T-helper 9 cell (primary cell): ENCODE measurements around the gene OR7C1.
"Not testable (repeated sequence)": the region's sequence is repeated elsewhere in the genome, so short reads cannot be mapped to it uniquely, and the experiment has no call there.

Experiments used
- DNase-seq: peaks from one replicate; pipeline ENCODE4 v3.0.0-alpha.2; 2020

OR7C1 gene

GRCh38 chr19:14783410-14783998 is 51.5 kb downstream of the OR7C1 start:
- DNase-seq, result not testable (repeated sequence)

DNA sequence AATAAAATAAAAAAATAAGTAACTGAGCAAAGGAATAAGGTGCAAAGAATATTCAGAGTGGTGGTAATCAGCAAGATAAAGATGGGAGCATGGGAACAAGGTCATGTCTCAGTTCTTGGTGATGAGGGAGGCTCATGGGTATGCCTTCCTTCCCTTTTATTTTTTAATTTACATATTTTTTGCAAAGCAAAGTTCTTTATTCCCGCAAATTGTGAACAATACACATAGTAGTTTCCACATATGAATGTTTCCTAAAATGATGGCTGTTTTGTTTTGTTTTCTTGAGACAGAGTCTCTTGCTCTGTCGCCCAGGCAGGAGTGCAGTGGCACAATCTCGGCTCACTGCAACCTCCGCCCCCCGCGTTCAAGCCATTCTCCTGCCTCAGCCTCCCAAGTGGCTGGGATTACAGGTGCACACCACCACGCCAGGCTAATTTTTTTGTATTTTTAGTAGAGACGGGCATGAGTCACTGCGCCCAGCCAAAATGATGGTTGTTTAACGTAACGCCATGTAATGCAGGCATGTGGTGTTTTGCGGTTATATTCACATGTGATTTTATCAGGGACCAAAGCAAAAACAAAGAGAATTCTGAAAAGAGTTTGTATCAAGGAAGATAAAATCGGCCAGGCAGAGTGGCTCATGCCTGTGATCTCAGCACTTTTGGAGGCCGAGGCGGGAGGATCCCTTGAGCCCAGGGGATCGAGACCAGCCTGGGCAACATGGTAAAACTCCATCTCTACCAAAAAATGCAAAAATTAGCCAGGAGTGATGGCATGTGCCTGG is 52.2 kb downstream of the OR7C1 start:
- no peak for DNase-seq

DNA sequence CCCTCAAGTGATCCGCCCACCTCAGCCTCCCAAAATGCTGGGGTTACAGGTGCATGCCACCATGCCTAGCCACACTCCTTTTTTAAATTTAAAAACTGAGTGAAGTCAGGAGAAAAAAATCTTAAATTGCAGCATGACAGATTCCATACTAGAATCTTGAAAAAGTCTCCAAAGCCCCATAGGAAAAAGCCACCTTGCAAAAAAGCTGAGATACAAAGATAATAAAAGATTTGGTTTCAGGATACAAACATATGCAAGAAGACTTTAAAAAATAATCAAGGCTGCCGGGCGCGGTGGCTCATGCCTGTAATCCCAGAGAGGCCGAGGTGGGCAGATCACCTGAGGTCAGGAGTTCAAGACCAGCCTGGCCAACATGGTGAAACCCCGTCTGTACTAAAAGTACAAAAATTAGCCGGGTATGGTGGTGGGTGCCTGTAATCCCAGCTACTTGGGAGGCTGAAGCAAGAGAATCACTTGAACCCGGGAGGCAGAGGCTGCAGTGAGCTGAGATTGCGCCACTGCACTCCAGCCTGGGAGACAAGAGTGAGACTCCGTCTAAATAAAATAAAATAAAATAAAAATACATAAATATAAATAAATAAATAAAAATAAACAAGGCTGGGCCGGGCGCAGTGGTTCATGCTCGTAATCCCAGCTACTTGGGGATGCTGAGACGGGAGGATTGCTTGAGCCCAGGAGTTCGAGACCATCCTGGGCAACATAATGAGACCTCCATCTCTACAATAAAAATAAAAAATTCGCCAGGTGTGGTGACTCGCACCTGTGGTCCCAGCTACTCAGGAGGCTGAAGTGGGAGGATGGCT is 53.1 kb downstream of the OR7C1 start:
- not testable (repeated sequence) for DNase-seq

- DNase-seq, result not testable (repeated sequence)
Measured at GRCh38 chr19:14780622-14781225, 54.3 kb downstream of the OR7C1 start.

- no peak for DNase-seq
Measured at GRCh38 chr19:14779151-14779550, 55.8 kb downstream of the OR7C1 start.

DNA sequence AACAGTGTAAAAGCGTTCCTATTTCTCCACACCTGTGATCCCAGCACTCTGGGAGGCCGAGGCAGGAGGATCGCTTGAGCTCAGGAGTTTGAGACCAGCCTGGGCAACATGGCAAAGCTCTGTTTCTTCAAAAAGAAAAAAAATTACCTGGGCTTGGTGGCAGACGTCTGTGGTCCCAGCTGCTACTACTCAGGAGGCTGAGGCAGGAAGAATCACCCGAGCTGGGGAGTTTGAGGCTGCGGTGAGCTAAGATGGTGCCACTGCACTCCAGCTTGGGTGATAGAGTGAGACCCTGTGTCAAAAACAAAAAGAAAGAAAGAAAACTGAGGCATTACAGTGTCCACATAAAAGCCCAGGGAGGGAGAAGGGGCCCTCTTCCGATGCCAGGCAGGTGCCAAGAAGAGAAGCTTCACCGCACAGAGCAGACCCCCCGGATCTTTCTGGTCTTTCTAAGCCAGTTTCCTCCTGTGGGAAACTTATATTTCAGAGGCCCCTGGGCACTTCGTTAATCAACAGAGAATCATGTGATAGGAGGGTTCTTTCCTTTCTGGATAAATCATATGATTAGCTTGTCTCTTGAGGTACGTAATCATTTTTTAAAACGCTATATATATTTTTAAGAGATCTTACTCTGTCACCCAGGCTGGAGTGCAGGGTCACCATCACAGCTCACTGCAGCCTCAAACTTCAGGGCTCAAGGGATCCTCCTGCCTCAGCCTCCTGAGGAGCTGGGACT is 56.7 kb downstream of the OR7C1 start, which contains the start of gene ADGRE2:
Gene ADGRE2, minus strand, starts transcription at position 451 of the 736 bp plus-strand sequence. CDS start 1,804 bp downstream, outside the sequence.
- not testable (repeated sequence) for DNase-seq

DNA sequence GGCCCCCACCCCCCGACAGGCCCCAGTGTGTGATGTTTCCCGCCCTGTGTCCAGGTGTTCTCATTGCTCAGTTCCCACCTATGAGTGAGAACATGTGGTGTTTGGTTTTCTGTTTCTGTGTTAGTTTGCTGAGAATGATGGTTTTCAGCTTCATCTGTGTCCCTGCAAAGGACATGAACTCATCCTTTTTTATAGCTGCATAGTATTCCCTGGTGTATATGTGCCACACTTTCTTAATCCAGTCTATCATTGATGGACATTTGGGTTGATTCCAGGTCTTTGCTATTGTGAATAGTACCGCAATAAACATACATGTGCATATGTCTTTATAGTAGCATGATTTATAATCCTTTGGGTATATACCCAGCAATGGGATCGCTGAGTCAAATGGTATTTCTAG is 57.3 kb downstream of the OR7C1 start:
- DNase-seq, result not testable (repeated sequence)

DNA sequence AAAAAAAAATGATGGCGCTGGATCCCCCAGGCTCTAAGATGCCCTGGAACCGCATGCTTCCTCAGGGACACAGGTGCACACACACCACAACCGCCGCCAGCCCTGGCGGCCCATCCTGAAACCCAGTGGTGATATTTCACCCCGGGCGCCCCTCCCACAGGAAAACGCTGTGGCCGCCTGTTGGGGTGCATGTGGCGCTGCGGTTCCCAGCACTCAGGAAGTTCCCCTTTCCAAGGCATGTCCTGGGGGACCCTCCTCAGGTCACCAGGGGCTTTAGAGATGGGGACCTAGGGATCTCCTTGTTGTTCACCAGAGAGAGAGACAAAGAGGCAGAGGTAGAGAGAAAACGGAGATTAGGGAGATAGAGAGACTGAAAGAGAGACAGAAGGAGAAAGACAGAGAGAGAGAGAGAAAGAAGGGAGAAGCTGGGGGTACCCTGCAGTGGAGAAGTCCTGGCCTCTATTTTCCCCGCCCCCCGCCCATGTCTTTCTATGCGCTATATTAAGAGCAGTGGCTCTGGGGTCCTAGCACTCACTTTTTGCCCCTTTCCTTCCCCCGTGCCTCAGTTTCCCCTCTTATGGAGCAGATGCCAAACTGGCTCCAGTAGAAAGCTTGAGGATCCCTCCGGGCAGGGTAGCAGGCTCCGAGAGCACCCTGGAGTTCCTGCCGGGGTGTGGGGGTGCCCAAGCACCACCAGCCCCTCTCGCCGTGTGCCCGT is 59.0 kb downstream of the OR7C1 start:
- no peak for DNase-seq

GRCh38 chr19:14775326-14775725 is 59.7 kb downstream of the OR7C1 start:
- DNase-seq, result not testable (repeated sequence)

DNA sequence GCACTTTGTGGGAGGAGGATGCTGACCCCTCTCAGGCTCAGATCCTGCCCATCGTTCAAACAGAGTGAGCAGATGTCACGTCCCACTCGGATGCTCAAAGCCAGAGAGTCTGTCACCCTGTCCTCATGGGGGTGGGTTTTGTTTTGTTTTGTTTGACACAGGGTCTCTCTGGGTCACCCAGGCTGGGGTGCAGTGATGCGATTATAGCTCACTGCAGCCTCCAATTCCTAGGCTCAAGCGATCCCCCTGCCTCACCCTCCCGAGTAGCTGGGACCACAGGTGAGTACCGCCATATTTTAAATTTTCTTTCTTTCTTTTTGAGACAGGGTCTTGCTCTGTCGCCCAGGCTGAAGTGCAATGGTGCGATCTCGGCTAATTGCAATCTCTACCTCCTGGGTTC is 60.6 kb downstream of the OR7C1 start:
- no peak for DNase-seq

GRCh38 chr19:14773722-14774121 is 61.3 kb downstream of the OR7C1 start:
- DNase-seq, result not testable (repeated sequence)

- DNase-seq, result no peak
Measured at GRCh38 chr19:14772995-14773394, 62.0 kb downstream of the OR7C1 start.

GRCh38 chr19:14772467-14772866 is 62.5 kb downstream of the OR7C1 start:
- DNase-seq, result no peak

GRCh38 chr19:14770944-14771839 is 63.8 kb downstream of the OR7C1 start:
- DNase-seq, result no peak

DNA sequence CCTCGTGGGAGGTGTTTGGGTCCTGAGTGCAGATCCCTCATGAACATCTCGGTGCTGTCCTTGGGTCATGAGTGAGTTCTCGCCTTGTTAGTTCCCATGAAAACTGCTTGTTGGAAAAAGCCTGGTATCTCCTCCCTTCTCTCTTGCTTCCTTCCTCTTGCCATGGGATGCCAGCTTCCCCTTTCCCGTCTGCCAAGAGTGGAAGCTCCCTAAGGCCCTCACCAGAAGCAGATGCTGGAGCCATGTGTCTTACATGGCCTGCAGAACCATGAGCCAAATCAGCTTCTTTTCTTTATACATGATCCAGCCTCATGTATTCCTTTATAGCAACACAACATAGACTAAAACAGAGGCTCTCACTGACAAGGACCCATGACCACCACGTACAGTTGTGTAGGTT is 64.8 kb downstream of the OR7C1 start:
- DNase-seq, result no peak

DNA sequence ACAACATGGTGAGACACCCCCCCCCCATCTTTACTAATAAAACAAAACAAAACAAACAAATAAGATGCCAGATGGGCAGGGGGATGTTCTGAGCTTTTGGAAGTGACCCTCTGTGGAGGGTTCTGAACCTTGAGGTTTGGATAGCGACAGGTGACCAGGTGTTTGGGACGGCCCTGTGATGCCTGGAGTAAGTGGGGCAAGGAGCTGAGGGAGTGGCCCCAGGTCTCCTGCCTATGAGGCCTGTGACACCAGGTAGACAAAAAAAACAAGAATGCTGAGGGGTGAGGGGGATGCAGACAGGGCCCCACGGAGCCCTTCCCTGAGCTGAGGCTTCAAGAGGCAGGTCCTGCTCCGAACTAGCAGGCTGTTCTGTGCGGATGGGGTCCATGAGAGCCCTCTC is 65.8 kb downstream of the OR7C1 start:
- no peak for DNase-seq

DNA sequence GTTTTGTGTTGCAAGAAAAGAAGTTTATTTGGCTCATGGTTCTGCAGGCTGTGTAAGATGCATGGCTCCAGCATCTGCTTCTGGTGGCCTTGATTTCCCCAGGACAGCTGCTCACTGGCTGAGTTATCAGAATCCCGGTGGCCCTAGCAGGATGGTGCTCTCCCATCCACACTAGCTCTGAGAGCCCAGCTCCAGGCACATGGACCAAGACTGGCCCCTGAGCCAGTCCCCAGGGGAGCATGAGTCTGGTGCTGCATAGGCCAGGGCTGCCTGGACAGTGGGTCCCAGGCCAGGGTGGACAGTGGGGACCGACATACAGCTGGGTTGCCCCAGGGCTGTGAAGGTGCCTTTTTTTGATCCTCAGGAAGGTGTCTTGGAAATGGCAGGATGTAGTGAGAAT is 67.0 kb downstream of the OR7C1 start:
- DNase-seq, result no peak

DNA sequence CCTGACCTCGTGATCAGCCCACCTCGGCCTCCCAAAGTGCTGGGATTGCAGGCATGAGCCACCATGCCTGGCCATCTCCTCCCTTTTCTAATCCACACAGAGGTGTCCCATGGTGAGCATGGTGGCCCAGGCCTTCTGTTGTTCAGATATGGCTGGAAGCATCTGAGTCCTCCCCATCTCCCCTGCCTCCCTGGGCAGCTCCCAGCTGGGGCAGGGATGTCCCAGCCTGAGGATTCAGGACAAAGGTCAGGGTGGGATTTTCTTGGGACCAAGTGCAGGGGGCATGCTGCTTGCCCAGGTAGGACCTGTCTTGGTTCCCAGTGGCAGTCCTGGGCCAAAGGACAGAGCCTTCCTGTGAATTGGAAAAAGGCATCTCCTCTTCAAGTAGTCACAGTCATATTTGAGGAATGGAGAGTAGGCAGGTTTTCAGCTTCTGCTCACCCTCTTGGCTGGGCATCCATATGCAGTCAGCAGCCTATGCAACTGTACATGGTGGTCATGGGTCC is 67.5 kb downstream of the OR7C1 start:
- DNase-seq, result no peak

DNA sequence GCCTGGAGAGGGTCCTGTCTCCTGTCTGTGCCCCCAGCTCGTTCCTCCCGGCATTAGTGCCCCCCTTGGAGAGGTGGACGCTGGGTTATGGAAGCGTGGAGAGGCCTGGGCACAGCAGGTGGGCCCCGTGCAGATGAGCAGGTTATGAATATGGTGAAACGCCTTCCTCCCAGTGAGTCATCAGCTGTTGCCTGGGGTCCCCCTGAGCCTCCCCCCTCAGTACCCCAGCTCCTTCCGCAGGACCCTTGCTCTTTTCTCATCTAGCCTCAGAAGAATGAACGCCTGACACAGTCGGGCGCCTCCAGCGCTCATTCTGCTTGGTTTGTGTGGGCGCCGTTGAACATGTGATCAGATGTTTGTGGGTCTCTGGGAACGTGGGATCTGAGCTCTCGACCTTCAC is 69.1 kb downstream of the OR7C1 start:
- DNase-seq, result not testable (repeated sequence)

GRCh38 chr19:14765403-14765802 is 69.6 kb downstream of the OR7C1 start:
- DNase-seq, result not testable (repeated sequence)
